NCI-H345 treated with DMSO at 0.1 percent for 48 hours (cell line): Measurements from ENCODE around the gene LPAR1.

Experiments
- DNase-seq: peaks from one replicate; lab custom pipeline; 2025; ENCODE audit not compliant: unreplicated experiment; lab: John Stamatoyannopoulos, UW

Gene LPAR1

DNA sequence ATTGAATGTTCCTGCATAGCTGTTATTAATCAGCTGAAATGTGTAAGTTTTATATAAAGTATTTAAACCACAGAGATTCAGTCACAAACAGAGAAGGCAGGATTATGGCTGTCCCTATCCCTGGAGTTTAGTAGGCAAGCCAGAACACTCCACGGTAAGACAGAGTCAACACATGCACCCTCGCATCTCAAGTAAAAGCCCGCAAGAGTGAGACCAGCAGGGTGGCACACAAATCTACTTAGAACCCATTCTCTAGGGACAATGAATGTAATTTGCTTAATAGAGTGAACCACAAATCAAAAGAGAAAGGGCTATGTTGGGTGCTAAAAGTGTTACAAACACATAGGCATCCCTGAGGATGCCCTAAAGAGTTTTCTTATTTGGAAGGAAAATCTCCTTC lies 35.1 kb downstream of the LPAR1 start:
- DNase-seq, result no peak

DNA sequence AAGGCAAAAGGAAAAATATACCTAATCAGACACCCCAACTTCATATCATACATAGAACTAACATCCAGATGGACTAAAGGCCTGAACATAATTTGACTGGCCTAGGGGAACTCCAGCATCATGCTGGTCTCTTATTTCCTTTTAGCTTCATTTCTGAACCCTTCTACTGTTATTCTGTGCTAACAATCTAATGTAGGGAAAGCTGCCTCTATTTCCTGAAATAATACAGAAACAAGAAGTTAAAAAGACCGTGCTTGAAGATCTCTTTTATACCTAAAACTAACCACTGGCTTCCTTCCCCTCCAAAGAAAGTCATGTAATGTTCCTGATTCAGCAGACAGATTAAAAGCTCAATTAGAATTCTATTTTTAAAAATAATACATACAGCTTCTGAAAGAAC lies 36.7 kb downstream of the LPAR1 start:
- DNase-seq, result no peak

GRCh38 chr9:111000202-111000601 lies 38.1 kb downstream of the LPAR1 start:
- DNase-seq, result no peak

- no peak for DNase-seq
Measured at GRCh38 chr9:110999379-110999778, 38.9 kb downstream of the LPAR1 start.

GRCh38 chr9:110997847-110998246 lies 40.4 kb downstream of the LPAR1 start:
- no peak for DNase-seq

DNA sequence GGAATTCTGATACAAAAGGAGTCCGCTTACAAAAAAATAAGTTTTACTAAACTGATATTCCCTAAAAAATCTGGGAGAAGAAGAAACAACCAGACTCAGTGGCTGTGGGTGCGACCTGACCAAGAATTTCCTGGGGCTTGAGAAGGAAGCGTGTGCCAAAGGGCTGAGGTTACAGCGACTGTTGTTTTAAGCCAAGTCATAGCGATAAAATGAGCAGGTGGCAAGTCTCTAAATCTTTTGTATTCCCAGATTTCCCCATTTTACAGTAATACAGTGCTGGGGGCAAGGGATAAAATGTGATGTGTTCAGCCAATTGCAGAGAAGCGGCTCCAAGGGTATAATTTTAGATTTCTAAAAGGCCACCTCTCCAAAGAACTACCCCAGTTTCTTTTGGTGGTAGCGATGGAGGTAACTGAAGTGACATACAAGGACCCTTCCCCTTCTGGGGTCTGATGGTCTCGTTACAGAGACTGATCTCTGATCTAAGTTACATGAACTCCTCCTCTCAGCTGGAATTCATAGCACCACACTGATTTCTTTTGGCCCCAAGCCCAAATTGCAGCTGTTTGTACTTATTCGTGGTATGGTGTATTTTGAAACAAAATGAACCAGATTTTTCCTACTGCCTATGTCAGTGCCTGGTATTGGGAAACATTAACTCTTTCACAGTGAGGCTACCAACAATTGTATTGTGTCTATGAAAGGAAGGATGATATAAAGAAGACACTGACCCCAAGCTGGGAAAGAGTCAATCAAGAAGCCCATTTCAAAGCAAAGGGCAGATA lies 41.6 kb downstream of the LPAR1 start:
- no peak for DNase-seq

GRCh38 chr9:110995420-110996340 lies 42.6 kb downstream of the LPAR1 start:
- DNase-seq, result no peak

DNA sequence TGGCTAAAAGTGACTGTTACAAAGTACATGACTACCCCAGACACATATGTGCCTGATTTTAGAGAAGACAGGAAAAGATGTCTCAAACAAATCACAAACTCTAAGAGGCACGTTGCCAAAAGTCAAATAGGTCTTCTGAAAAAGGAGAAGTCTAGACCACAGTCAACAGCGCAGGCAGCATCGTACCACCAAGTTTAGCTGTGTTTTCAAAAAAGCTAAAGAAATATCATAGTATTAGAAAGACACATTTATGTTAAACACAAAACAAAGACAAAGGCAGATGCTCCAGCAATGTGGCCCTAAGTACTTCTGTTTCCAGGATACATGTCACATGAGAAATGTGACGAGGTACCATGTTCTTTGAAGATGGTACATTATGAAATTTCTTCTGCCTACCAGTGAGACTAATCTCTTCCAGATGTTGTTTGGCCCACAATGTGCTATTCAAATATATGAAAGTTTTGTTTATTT lies 43.5 kb downstream of the LPAR1 start:
- no peak for DNase-seq

DNA sequence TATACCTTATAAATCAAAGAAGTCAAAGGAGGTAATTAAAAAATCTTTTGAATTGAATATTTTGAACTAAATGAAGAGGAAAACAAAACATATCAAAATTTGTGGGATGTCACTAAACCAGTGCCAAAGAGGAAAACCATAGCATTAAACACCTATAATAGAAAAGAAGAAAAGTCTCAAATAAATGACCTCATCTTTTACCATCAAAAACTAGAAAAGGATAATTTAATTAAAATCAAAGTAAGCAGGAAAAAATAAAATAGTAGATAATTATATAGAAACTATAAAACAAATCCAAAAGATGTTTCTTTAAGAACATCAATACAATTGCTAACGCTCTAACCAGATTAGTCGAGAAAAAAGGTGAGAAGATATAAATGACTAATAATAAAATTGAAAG lies 47.8 kb downstream of the LPAR1 start:
- DNase-seq, result no peak

DNA sequence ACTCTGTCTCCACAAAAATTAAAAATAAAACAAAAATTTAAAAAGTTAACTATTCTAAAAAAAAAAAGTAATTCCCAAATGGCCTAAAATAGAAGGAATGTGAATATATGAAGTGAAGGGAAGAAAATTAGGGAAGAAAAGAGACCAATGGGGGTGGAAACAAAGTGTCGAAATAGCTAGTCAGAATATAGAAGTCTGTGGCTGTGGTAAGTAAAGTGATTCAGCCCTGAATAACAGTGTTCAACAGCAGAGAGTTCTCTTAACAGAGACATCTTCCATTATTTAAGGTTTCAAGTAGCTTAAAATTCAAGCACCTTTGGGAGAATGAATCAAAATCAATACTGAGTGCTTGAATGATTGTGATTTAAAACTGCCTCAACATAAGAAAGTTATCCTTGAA lies 51.7 kb downstream of the LPAR1 start:
- DNase-seq, result no peak

DNA sequence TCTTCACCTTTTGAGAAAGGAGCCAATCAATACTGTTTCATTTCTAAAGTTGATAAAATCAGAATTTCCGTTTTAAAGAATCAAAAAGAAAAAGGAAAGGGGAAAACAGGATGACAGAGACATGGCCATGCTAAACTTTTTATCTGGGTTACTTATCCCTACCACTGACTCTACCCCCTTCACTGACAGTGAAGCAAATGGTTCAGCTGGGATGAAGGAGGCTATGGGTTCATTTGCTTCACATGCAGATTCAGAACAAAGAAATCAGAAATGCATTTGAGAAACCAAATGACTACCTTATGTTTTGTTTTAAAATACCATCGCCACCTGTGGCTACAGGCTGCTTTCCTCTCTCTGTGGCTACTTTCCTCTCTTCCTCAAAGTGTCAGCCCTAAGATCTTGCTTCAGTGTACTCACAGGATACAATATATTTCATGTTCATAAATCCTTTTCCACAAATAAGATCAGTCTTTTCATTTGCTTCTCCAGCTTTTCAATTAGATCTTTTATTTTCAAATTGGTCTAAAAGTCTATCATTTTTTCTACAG lies 53.3 kb downstream of the LPAR1 start:
- DNase-seq, result no peak

DNA sequence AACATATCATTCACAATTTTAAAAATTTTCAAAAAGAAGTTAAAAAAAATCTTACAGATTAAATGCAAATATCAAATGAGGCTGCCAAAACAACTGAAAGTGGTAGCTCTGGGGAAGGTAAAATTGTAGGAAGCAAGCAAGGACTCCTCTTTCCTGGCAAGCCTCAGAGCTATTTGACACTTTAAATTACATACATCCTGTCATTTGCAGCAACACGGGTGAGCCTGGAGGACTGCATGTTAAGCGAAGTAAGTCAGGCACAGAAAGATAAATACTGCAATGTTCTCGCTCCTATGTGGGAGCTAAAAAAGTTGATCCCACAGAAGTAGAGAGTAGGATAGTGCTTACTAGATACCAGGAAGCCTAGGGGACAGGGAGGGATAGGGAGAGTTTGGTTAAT lies 58.0 kb downstream of the LPAR1 start:
- DNase-seq, result no peak

DNA sequence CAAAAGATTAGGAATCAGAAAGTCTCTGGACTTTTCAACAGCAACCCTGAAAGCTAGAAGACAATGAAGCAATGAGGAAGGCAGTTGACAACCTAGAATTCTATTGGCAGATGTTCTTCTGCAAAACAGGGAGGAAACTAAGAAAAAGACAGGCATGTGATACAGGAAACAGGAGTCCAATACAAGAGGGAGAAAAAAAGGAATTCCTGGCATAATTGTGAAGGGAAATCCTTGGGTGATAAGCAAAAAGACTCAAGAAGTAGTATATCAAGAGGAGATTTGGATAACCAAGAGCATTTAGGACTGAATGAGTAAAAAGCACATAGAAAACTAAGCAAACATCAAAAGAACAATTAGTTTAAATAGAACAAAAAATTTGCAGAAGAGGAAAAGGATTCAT lies 58.6 kb downstream of the LPAR1 start:
- DNase-seq, result no peak

GRCh38 chr9:110978516-110978915 lies 59.8 kb downstream of the LPAR1 start:
- no peak for DNase-seq

GRCh38 chr9:110977259-110977709 lies 61.0 kb downstream of the LPAR1 start:
- DNase-seq, result no peak

- DNase-seq, result no peak
Measured at GRCh38 chr9:110975969-110976368, 62.3 kb downstream of the LPAR1 start.

- no peak for DNase-seq
Measured at GRCh38 chr9:110975278-110975677, 63.0 kb downstream of the LPAR1 start.

- no peak for DNase-seq
Measured at GRCh38 chr9:110971705-110972104, 66.6 kb downstream of the LPAR1 start.

DNA sequence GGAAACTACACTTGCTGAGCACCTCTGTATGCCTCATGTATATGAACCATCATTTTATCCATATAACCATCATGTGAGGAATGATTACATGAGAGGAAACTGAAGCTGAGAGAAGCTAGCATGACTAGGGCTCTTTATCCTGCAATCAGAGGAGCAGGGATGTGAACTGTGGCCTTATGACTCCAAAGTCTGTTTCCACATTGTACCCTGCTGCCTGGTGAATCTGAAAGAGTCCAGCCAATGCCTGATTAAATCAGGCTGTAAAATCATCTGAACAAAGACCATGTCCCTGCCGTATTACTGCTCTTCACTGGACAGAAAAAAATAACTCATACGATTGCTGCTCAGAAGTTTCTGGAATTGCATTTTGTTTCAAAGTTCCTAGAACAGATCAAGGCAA lies 67.0 kb downstream of the LPAR1 start:
- no peak for DNase-seq

DNA sequence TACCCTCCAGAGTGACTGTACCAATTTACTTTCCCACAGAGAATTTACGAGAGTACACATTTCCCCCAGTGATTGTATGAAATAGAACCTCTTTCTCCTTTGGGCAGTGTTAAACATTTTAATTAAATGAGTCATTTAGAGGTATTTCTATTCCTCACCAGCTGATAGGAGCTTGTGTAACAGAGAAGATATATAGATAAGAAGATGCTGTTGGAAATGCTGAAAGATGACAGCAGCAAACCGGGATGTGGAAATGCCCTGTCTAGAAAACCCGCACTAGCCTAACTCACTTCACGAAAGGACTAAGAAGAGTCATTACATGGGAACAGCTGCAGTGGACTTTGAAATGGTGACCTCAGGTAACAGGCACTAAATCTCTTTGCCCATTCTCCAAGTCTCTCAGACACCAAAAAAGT lies 68.3 kb downstream of the LPAR1 start:
- DNase-seq, result no peak

DNA sequence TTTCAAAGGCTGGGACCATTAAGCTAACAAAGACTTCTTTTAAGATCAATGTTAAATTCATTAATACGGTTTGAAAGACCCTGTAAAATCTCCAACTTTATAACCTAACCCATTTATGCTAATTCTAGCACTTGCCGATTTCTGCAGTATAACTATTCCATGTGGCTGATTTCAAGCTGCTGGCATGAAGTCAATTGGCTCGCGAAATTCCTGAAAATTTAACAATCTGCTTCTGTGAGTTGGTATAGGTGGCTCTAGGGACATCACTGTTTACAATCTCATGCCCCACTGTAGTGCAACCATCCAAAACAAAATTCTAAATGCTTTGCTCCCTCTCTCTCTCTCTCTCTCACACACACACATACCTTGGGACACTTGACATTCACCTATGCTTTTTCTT lies 70.2 kb downstream of the LPAR1 start:
- no peak for DNase-seq

GRCh38 chr9:110967196-110967595 lies 71.1 kb downstream of the LPAR1 start:
- no peak for DNase-seq
